ENCODE data around the gene ARVCF. TPM values are rescaled to one million over a fixed set of nuclear protein-coding genes. Genes with fewer than 3 reads are reported as not detected.
A peak's percentile ranks its signal among the peaks of the same experiment; 100 is the strongest.

The ARVCF gene
- total and polyA plus RNA-seq, 2 of the 8 experiments (the other 6 are each of a cell fraction or from before 2014, with no cell fraction given) = 31.0 to 43.2 TPM

DNA sequence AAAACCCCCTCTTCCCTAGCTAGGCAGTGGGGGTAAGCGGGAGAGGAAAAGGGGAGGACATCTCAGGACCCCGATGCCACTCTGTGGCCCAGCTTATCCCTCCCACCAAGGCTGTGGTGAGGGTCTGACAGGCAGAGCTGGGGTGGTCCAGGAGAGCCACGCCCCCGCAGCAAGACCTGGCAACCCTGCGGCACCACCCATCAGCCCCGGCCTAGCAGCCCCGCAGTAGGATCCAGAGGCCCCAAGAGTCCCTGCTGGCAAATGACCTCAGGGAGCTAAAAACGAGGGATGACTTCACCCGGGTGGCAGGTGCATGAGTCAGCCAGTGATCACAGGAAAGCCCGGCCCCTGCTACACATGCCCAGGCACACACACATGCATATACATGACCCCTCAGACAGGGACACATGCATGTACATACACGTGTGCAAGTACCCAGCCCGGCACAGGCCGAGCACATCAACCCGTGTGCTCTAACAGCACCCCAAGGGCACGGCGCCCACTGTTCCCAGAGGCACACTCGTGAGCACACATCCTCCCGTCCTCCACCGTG is 32.3 kb downstream of the ARVCF start:
- no peak overlapping the region for H2BK20ac ChIP-seq (ENCODE audit: low read length)
- peaks cover 0 to 8% of the 10 kb centered on the region in 2 experiments; a peak in 1 of 4 replicates for H3K79me2 ChIP-seq (ENCODE audit: control insufficient read depth in 1 of 2, insufficient read depth in 2 of 2, low read length in 2 of 2)
- H4K5ac ChIP-seq (ENCODE audit: insufficient read length, low read depth, low read length) = no peak overlapping the region
- no peak overlapping the region for H3K23ac ChIP-seq (ENCODE audit: insufficient read length)
- no peak overlapping the region for H3K18ac ChIP-seq (ENCODE audit: extremely low read depth, low read length)
- peak overlapping the region; percentile 45 for H4K8ac ChIP-seq (ENCODE audit: extremely low read depth, insufficient read depth, low read length)
- ChIA-PET CTCF (ENCODE audit: partially characterized antibody) (interaction anchor here (0.7 to 5.6 kb wide), 5 partner anchors 12 to 93 kb away, joined by 3 to 58 read pairs (median 4); no protein-coding TSS in a partner anchor), POLR2A (ENCODE audit: partially characterized antibody) (interaction anchor here (0.7 to 1.7 kb wide), 3 partner anchors 13 to 48 kb away, joined by 3 to 4 read pairs (median 4); no protein-coding TSS in a partner anchor)
- H4K91ac ChIP-seq (replicated peaks; ENCODE audit: insufficient read length, low read length) = no peak overlapping the region
- no peak overlapping the region for H3K4ac ChIP-seq (replicated peaks; ENCODE audit: insufficient read length, low read depth, low read length)
- no peak overlapping the region for H2AFZ ChIP-seq (ENCODE audit: low read length)
- no peak overlapping the region for H3K4me3 ChIP-seq (ENCODE audit: extremely low read depth in 1 of 4, insufficient read depth in 2 of 4, low read depth in 3 of 4, low read length in 4 of 4)
- H2BK120ac ChIP-seq (replicated peaks; ENCODE audit: low read depth, low read length) = no peak overlapping the region
- H2BK12ac ChIP-seq (ENCODE audit: low read depth, low read length) = no peak overlapping the region
- TF ChIP-seq CHD1 (IDR thresholded peaks at IDR 0.05; ENCODE audit: low read depth, low read length) (no peak), ASH2L (IDR thresholded peaks at IDR 0.05; ENCODE audit: low read length) (no peak), EGR1 (IDR thresholded peaks at IDR 0.05; ENCODE audit: borderline replicate concordance, low read depth, low read length) (no peak), MAFK (IDR thresholded peaks at IDR 0.05; ENCODE audit: low read depth, low read length) (no peak), POLR2A (IDR thresholded peaks at IDR 0.05; ENCODE audit: control extremely low read depth in 1 of 2, low read depth in 2 of 2, low read length in 2 of 2) (no peak), CREB1 (IDR thresholded peaks at IDR 0.05) (no peak), CHD2 (IDR thresholded peaks at IDR 0.05; ENCODE audit: low read length) (no peak), TAF1 (IDR thresholded peaks at IDR 0.05; ENCODE audit: low read depth, low read length) (no peak), RBBP5 (IDR thresholded peaks at IDR 0.05; ENCODE audit: borderline replicate concordance, low read depth, low read length) (no peak), SP1 (IDR thresholded peaks at IDR 0.05; ENCODE audit: low read depth, low read length) (no peak)
- H2BK15ac ChIP-seq (ENCODE audit: low read length) = no peak overlapping the region
- peaks cover 2 to 23% (median 5%) of the 10 kb centered on the region in 4 experiments; a peak in 6 of 8 replicates for H3K36me3 ChIP-seq (ENCODE audit: control insufficient read depth in 2 of 4, insufficient read depth in 4 of 4, low read length in 3 of 4)
- H3K27me3 ChIP-seq (replicated peaks in 1 of 4; ENCODE audit: control insufficient read depth in 3 of 4, extremely low read depth in 1 of 4, insufficient read depth in 3 of 4, low read length in 3 of 4) = no peaks in the 10 kb centered on the region
- H2BK5ac ChIP-seq (ENCODE audit: low read depth, low read length) = no peak overlapping the region
- DNase-seq (ENCODE audit: low read depth in 1 of 2, low spot score in 2 of 2) = no peak
- peak overlapping the region; percentile 7 for H3K56ac ChIP-seq (replicated peaks; ENCODE audit: insufficient read length, low read depth, low read length)
- WGBS, 2 experiments (ENCODE audit: extremely low coverage in 1 of 2, insufficient coverage in 1 of 2, insufficient read length in 1 of 2, insufficient replicate concordance in 2 of 2, low coverage in 1 of 2, low lambda C conversion rate in 2 of 2, missing lambda C conversion rate in 1 of 2) = 89% methylated on average over 17 of the region's 19 CpGs; no CpG with 5 or more reads in 1 of the 2 experiments
- no peak overlapping the region for H3K4me2 ChIP-seq (ENCODE audit: insufficient read depth in 1 of 2, low read depth in 2 of 2, low read length in 2 of 2)
- H2AK5ac ChIP-seq (ENCODE audit: low read depth, low read length) = no peak overlapping the region
- H3K79me1 ChIP-seq (ENCODE audit: low read depth, low read length) = peaks cover 24% of the 10 kb centered on the region
- no peak for FAIRE-seq
- peaks cover 4% of the 10 kb centered on the region; the same call in 1 of the 2 replicates for H3K23me2 ChIP-seq (ENCODE audit: low read depth, low read length)
- peaks cover 0 to 17% (median 11%) of the 10 kb centered on the region in 4 experiments; a peak in 5 of 7 replicates for H3K4me1 ChIP-seq (replicated peaks in 1 of 4; ENCODE audit: control insufficient read depth in 3 of 4, insufficient read depth in 4 of 4, low read length in 3 of 4)
- no peak overlapping the region for H3K14ac ChIP-seq (ENCODE audit: insufficient read length)
- peaks cover 10 to 22% of the 10 kb centered on the region in 2 experiments for H4K20me1 ChIP-seq (replicated peaks in 1 of 2; ENCODE audit: control insufficient read depth in 1 of 2, insufficient read depth in 2 of 2, low read length in 2 of 2)
- no peaks in the 10 kb centered on the region for H3K9me3 ChIP-seq (ENCODE audit: insufficient read depth in 2 of 2, low read depth in 1 of 2, low read length in 1 of 2)
- H3K27ac ChIP-seq (ENCODE audit: low read depth, low read length) = no peak overlapping the region
- no peak overlapping the region for H3K9ac ChIP-seq (replicated peaks in 1 of 4; ENCODE audit: extremely low read depth in 1 of 4, low read depth in 3 of 4, low read length in 3 of 4)
